ENCODE measurements around the gene LHX3.
"Not testable (repeated sequence)": the region's sequence is repeated elsewhere in the genome, so short reads cannot be mapped to it uniquely, and the experiment has no call there.

LHX3 gene

GRCh38 chr9:136241542-136241941 lies 36.6 kb upstream of the LHX3 start:
- no peak for DNase-seq

- no peak for DNase-seq
Observed at GRCh38 chr9:136240941-136241340, 36.0 kb upstream of the LHX3 start.

GRCh38 chr9:136239983-136240330 lies 35.0 kb upstream of the LHX3 start:
- DNase-seq: no peak

GRCh38 chr9:136239135-136239982 lies 34.4 kb upstream of the LHX3 start:
- DNase-seq: no peak

GRCh38 chr9:136238342-136238732 lies 33.4 kb upstream of the LHX3 start:
- DNase-seq: no peak

- DNase-seq: no peak
Observed at GRCh38 chr9:136237486-136238341, 32.8 kb upstream of the LHX3 start.

- DNase-seq: not testable (repeated sequence)
Observed at GRCh38 chr9:136236471-136237410, 31.8 kb upstream of the LHX3 start.

- no peak for DNase-seq
Observed at GRCh38 chr9:136235709-136236455, 31.0 kb upstream of the LHX3 start.

GRCh38 chr9:136235171-136235570 lies 30.2 kb upstream of the LHX3 start:
- DNase-seq: no peak

GRCh38 chr9:136234597-136234996 lies 29.7 kb upstream of the LHX3 start:
- DNase-seq: no peak

- no peak for DNase-seq
Observed at GRCh38 chr9:136233868-136234267, 28.9 kb upstream of the LHX3 start.

GRCh38 chr9:136233411-136233810 lies 28.5 kb upstream of the LHX3 start:
- DNase-seq: no peak

- DNase-seq: no peak
Observed at GRCh38 chr9:136232969-136233368, 28.0 kb upstream of the LHX3 start.

- DNase-seq: no peak
Observed at GRCh38 chr9:136231478-136232297, 26.8 kb upstream of the LHX3 start.

- no peak for DNase-seq
Observed at GRCh38 chr9:136230773-136231172, 25.8 kb upstream of the LHX3 start.

GRCh38 chr9:136230365-136230764 lies 25.4 kb upstream of the LHX3 start:
- DNase-seq: no peak

- DNase-seq: no peak
Observed at GRCh38 chr9:136229096-136230065, 24.5 kb upstream of the LHX3 start.

GRCh38 chr9:136228107-136228875 lies 23.4 kb upstream of the LHX3 start:
- no peak for DNase-seq

Data from stimulated activated naive CD4-positive, alpha-beta T cell treated with Interleukin-2 at 50 U/mL for 16 hours (primary cell).